WERI-Rb-1 (cell line): ENCODE results near the gene GAK.

Source experiments
- DNase-seq: peaks from one replicate; pipeline ENCODE4 v3.0.0-alpha.2; 2020
- H3K27ac ChIP-seq: fragments of 250-450 bp; sonication (Bioruptor Pico); 2 replicates; pipeline ENCODE4 v1.5.1; 2020; ENCODE audit warnings: mild to moderate bottlenecking, moderate library complexity
- H3K27me3 ChIP-seq: fragments of 250-450 bp; sonication (Bioruptor Pico); 2 replicates; pipeline ENCODE4 v1.5.1; 2021; ENCODE audit warnings: mild to moderate bottlenecking, low read depth, moderate library complexity; ENCODE audit not compliant: insufficient read depth, severe bottlenecking
- H3K36me3 ChIP-seq: fragments of 250-450 bp; sonication (Bioruptor Pico); 2 replicates; pipeline ENCODE4 v1.5.1; 2020; ENCODE audit warnings: mild to moderate bottlenecking, moderate library complexity
- H3K4me3 ChIP-seq: 2 replicates; pipeline ENCODE4 v1.5.1; 2011; ENCODE audit warnings: low read depth, mild to moderate bottlenecking, control low read depth, low read length
- H3K9me3 ChIP-seq: fragments of 250-450 bp; sonication (Bioruptor Pico); 2 replicates; pipeline ENCODE4 v1.5.1; 2021; ENCODE audit warnings: mild to moderate bottlenecking, moderate library complexity; ENCODE audit not compliant: severe bottlenecking
- CTCF ChIP-seq: IDR thresholded peaks from 2 replicates; pipeline ENCODE4 v1.5.1; 2011; ENCODE audit warnings: low read depth, mild to moderate bottlenecking, control low read depth, inconsistent platforms, low read length

The GAK gene

GRCh38 chr4:903066-904046 lies 28.8 kb downstream of the GAK start:
- Histone ChIP-seq H3K27ac (no peak overlapping the region), H3K9me3 (no peaks in the 10 kb centered on the region), H3K27me3 (no peaks in the 10 kb centered on the region), H3K36me3 (peaks cover 14% of the 10 kb centered on the region), H3K4me3 (no peak overlapping the region)
- DNase-seq = no peak
- no peak for TF ChIP-seq CTCF

- Histone ChIP-seq H3K27me3 (no peaks in the 10 kb centered on the region), H3K36me3 (peaks cover 32% of the 10 kb centered on the region), H3K9me3 (no peaks in the 10 kb centered on the region), H3K4me3 (no peak overlapping the region), H3K27ac (no peak overlapping the region)
- no peak for DNase-seq
- TF ChIP-seq CTCF = no peak
Observed at GRCh38 chr4:901192-901910, 30.8 kb downstream of the GAK start.

GRCh38 chr4:900721-901120 lies 31.4 kb downstream of the GAK start:
- H3K4me3 ChIP-seq = no peak overlapping the region
- peaks cover 38% of the 10 kb centered on the region for H3K36me3 ChIP-seq
- no peak for TF ChIP-seq CTCF
- H3K9me3 ChIP-seq = no peaks in the 10 kb centered on the region
- H3K27me3 ChIP-seq = no peaks in the 10 kb centered on the region
- DNase-seq = no peak
- no peak overlapping the region for H3K27ac ChIP-seq

GRCh38 chr4:900073-900472 lies 32.0 kb downstream of the GAK start:
- no peak for TF ChIP-seq CTCF
- Histone ChIP-seq H3K27ac (no peak overlapping the region), H3K9me3 (no peaks in the 10 kb centered on the region), H3K27me3 (no peaks in the 10 kb centered on the region), H3K36me3 (peaks cover 45% of the 10 kb centered on the region), H3K4me3 (no peak overlapping the region)
- no peak for DNase-seq

GRCh38 chr4:899556-899906 lies 32.6 kb downstream of the GAK start:
- Histone ChIP-seq H3K27ac (no peak overlapping the region), H3K9me3 (no peaks in the 10 kb centered on the region), H3K4me3 (no peak overlapping the region), H3K27me3 (no peaks in the 10 kb centered on the region), H3K36me3 (peaks cover 46% of the 10 kb centered on the region)
- no peak for TF ChIP-seq CTCF
- no peak for DNase-seq
